Keratinocyte (primary cell): Measurements from ENCODE around the gene ATRNL1. TPM values are rescaled to one million over a fixed set of nuclear protein-coding genes. Genes with fewer than 3 reads are reported as not detected.

Source experiments
- DNase-seq: peaks from one replicate; pipeline ENCODE4 v3.0.0-alpha.2; 2011; ENCODE audit warnings: low read depth, missing footprints, low spot score
- FAIRE-seq: peaks from 2 replicates; lab custom pipeline; 2011; peaks lifted over from hg19 to GRCh38; lab: Jason Lieb, UNC
- H2AFZ ChIP-seq: 2 replicates; pipeline ENCODE4 v1.6.0; 2012; ENCODE audit warnings: low read length, control low read depth, inconsistent platforms; ENCODE audit not compliant: control insufficient read depth
- H3K27ac ChIP-seq: 2 replicates; pipeline ENCODE4 v1.5.1; 2011; ENCODE audit warnings: low read length; ENCODE audit not compliant: control insufficient read depth, insufficient read depth
- H3K27me3 ChIP-seq: 3 replicates; pipeline ENCODE4 v1.6.0; 2011; ENCODE audit warnings: low read length; ENCODE audit not compliant: control insufficient read depth, insufficient read depth; ENCODE audit errors: extremely low read depth
- H3K36me3 ChIP-seq, 2 experiments: 2 replicates in 1 of 2; 3 replicates in 1 of 2; pipeline ENCODE4 v1.5.1; 2011; ENCODE audit warnings: low read length in 2 of 2, mild to moderate bottlenecking in 1 of 2; ENCODE audit not compliant: control insufficient read depth in 2 of 2, insufficient read depth in 2 of 2; ENCODE audit errors: extremely low read depth in 1 of 2
- H3K4me1 ChIP-seq: 3 replicates; pipeline ENCODE4 v1.5.1; 2011; ENCODE audit warnings: low read length; ENCODE audit not compliant: control insufficient read depth, insufficient read depth; ENCODE audit errors: extremely low read depth
- H3K4me2 ChIP-seq: 3 replicates; pipeline ENCODE4 v1.6.0; 2011; ENCODE audit warnings: low read depth, low read length; ENCODE audit not compliant: control insufficient read depth, insufficient read depth; ENCODE audit errors: extremely low read depth
- H3K4me3 ChIP-seq, 3 experiments: fragments of 200-600 bp in 1 of 3; sonication (generic) in 1 of 3; 2 replicates in 2 of 3; 3 replicates in 1 of 3; pipeline ENCODE4 v1.5.1; 2011 to 2016; ENCODE audit warnings: low read length in 3 of 3, mild to moderate bottlenecking in 3 of 3, control low read depth in 2 of 3, inconsistent platforms in 1 of 3, low read depth in 1 of 3, mixed read lengths in 1 of 3, mixed run types in 1 of 3, moderate library complexity in 1 of 3; ENCODE audit not compliant: control insufficient read depth in 2 of 3, insufficient read depth in 2 of 3; ENCODE audit errors: extremely low read depth in 1 of 3
- H3K79me2 ChIP-seq: 2 replicates; pipeline ENCODE4 v1.6.0; 2012; ENCODE audit warnings: low read length; ENCODE audit not compliant: control insufficient read depth, insufficient read depth
- H3K9ac ChIP-seq: 3 replicates; pipeline ENCODE4 v1.6.0; 2011; ENCODE audit warnings: low read length; ENCODE audit not compliant: control insufficient read depth, insufficient read depth; ENCODE audit errors: extremely low read depth
- H3K9me1 ChIP-seq: 3 replicates; pipeline ENCODE4 v1.6.0; 2011; ENCODE audit warnings: low read length; ENCODE audit not compliant: control insufficient read depth, insufficient read depth; ENCODE audit errors: extremely low read depth
- H3K9me3 ChIP-seq: 2 replicates; pipeline ENCODE4 v1.5.1; 2012; ENCODE audit warnings: low read depth, low read length; ENCODE audit not compliant: control insufficient read depth
- H4K20me1 ChIP-seq: 3 replicates; pipeline ENCODE4 v1.6.0; 2011; ENCODE audit warnings: low read length; ENCODE audit not compliant: control insufficient read depth, insufficient read depth; ENCODE audit errors: extremely low read depth
- EZH2 ChIP-seq: IDR thresholded peaks from one replicate; pipeline ENCODE4 v1.6.1; 2012; ENCODE audit warnings: inconsistent platforms, mild to moderate bottlenecking, low read length, moderate library complexity
- dilution Hi-C: fragments of 300-500 bp; cut with MboI; formaldehyde crosslinking; loops from one replicate; pipeline ENCODE4 v1.7.0; 2020; ENCODE audit warnings: low sequenced_read_pairs; ENCODE audit not compliant: extremely low pct_ligation_motif_present
- polyA plus RNA-seq, 5 experiments: library from polyadenylated mRNA; depleted of rRNA in 3 of 5; stranded (reverse) in 3 of 5; stranded (forward) in 1 of 5; unstranded in 1 of 5; fragments of >200 nt; gene quantifications; 1 replicate in 1 of 5; 2 replicates in 3 of 5; 3 replicates in 1 of 5; pipeline versions ENCODE4 v1.2.1 to v1.2.3, GENCODE V29; 2011 to 2012; ENCODE audit warnings: missing spikeins in 2 of 5, low read depth in 1 of 5, low replicate concordance in 1 of 5
- TF ChIP-seq, protein P1 (sequence below), 3 experiments: IDR thresholded peaks in 1 of 3; conservative IDR thresholded peaks in 1 of 3; optimal IDR thresholded peaks in 1 of 3; 2 replicates in 2 of 3; 3 replicates in 1 of 3; pipeline versions ENCODE3 to v1.5.1; 2011; ENCODE audit warnings: low read length in 3 of 3, mild to moderate bottlenecking in 3 of 3, moderate library complexity in 2 of 3, control low read depth in 1 of 3, inconsistent platforms in 1 of 3; ENCODE audit not compliant: insufficient read depth in 2 of 3; ENCODE audit errors: extremely low read depth in 1 of 3

The ATRNL1 gene
- polyA plus RNA-seq, 1 donor (not counting 4 experiments of a cell fraction or from before 2014, with no cell fraction given) = 0.07 TPM

DNA sequence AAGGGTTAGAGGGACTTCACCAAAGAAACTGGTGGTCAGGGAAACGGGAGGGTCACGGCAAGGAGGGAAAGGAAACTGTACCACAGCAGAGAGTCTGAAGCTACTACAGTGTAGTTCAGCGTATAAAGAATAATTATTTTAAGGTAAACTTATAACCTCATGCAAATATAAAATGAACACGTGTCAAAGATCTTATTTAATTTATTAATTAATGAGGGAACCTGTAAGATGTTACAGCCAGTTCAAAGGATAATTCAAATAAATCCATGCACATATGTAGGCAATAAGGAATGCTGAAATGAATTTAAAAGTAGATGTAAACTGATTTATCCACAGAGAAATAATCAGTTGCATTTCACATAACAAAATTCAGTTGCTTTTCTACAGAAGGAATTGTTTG, 49.4 kb upstream of the ATRNL1 start:
- TF ChIP-seq, protein P1, sequence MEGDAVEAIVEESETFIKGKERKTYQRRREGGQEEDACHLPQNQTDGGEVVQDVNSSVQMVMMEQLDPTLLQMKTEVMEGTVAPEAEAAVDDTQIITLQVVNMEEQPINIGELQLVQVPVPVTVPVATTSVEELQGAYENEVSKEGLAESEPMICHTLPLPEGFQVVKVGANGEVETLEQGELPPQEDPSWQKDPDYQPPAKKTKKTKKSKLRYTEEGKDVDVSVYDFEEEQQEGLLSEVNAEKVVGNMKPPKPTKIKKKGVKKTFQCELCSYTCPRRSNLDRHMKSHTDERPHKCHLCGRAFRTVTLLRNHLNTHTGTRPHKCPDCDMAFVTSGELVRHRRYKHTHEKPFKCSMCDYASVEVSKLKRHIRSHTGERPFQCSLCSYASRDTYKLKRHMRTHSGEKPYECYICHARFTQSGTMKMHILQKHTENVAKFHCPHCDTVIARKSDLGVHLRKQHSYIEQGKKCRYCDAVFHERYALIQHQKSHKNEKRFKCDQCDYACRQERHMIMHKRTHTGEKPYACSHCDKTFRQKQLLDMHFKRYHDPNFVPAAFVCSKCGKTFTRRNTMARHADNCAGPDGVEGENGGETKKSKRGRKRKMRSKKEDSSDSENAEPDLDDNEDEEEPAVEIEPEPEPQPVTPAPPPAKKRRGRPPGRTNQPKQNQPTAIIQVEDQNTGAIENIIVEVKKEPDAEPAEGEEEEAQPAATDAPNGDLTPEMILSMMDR (optimal IDR thresholded peaks at IDR 0.05 in 1 of 3, IDR thresholded peaks at IDR 0.05 in 1 of 3, conservative IDR thresholded peaks at IDR 0.05 in 1 of 3; ENCODE audit: extremely low read depth in 1 of 3, insufficient read depth in 2 of 3, low read length in 3 of 3) = no peak
- no peak for TF ChIP-seq EZH2
- H3K9me1 ChIP-seq = no peaks in the 10 kb centered on the region
- H2AFZ ChIP-seq = no peak overlapping the region
- H3K4me3 ChIP-seq = no peak overlapping the region
- H3K4me2 ChIP-seq = no peak overlapping the region
- H3K79me2 ChIP-seq = no peaks in the 10 kb centered on the region
- dilution Hi-C loops = no loop called here
- no peaks in the 10 kb centered on the region for H4K20me1 ChIP-seq
- H3K27me3 ChIP-seq = no peaks in the 10 kb centered on the region
- H3K9ac ChIP-seq = no peak overlapping the region
- DNase-seq = no peak
- no peaks in the 10 kb centered on the region for H3K9me3 ChIP-seq
- no peak overlapping the region for H3K27ac ChIP-seq
- no peaks in the 10 kb centered on the region for H3K4me1 ChIP-seq
- FAIRE-seq = no peak
- H3K36me3 ChIP-seq = no peaks in the 10 kb centered on the region

DNA sequence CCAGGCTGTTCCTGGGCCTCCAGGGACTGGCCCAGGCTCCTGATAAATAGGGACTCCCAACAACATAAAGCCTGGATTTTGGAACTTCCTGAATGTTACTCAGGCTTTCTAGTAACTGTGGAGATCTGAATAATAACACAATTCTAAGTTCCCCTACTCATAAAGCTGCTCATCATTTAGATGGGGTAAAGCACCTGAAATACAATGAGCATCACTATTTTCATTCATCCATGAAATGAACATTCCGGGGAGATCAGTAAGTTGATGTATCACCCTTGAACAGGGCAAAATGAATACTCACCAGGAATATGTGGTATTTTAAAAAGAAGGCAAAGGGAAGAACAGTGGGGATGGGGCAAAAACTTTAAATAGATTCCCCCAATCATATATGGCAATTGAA, 48.3 kb upstream of the ATRNL1 start:
- dilution Hi-C loops = no loop called here
- Histone ChIP-seq H3K4me3 (no peak overlapping the region), H3K4me2 (no peak overlapping the region), H3K27ac (no peak overlapping the region), H3K9me3 (no peaks in the 10 kb centered on the region), H3K4me1 (no peaks in the 10 kb centered on the region), H3K9ac (no peak overlapping the region), H2AFZ (no peak overlapping the region), H3K9me1 (no peaks in the 10 kb centered on the region), H3K79me2 (no peaks in the 10 kb centered on the region), H3K36me3 (no peaks in the 10 kb centered on the region), H4K20me1 (no peaks in the 10 kb centered on the region), H3K27me3 (no peaks in the 10 kb centered on the region)
- no peak for DNase-seq
- FAIRE-seq = no peak
- no peak for TF ChIP-seq EZH2
- TF ChIP-seq, protein P1 (optimal IDR thresholded peaks at IDR 0.05 in 1 of 3, IDR thresholded peaks at IDR 0.05 in 1 of 3, conservative IDR thresholded peaks at IDR 0.05 in 1 of 3; ENCODE audit: extremely low read depth in 1 of 3, insufficient read depth in 2 of 3, low read length in 3 of 3) = no peak
